ENCODE results near the gene CCDC12.

CCDC12 gene

DNA sequence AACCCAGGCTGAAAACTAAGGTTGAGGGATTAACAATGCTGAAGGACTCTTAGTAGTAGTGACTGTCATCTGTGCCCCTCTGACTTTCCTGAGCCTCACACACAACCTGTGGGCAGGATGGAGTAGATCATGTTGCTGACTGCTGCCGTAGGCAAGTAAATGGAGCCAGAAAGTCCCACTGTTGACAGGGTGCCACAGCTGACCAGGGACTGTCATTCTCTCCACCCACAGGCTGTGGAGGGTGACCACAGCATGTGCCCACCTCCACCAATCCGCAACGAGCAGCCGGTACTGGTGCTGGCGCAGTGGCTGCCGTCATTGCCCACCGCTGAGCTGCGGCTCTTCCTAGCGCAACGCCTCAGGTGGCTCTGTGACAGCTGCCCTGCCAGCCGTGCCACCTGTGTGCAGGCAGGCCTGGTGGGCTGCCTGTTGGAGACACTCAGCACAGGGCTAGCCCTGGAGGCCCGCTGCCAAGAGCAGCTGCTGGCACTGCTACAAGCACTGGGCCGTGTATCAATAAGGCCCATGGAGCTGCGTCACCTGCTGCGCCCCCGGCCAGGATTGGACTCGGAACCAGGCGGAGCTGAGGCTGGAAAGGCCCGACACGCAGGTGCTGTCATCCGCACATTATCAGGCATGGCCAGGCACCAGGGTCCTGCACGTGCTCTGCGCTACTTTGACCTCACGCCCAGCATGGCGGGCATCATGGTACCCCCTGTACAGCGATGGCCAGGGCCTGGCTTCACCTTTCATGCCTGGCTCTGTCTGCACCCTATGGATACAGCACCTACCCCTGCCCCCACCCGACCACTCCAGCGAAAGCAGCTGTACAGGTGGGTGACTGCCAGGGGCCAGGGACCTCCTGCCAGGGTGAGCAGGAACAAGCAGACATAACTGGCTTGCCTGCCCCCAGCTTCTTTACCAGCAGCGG, 18.5 kb upstream of the CCDC12 start:
- TF ChIP-seq, protein P1, sequence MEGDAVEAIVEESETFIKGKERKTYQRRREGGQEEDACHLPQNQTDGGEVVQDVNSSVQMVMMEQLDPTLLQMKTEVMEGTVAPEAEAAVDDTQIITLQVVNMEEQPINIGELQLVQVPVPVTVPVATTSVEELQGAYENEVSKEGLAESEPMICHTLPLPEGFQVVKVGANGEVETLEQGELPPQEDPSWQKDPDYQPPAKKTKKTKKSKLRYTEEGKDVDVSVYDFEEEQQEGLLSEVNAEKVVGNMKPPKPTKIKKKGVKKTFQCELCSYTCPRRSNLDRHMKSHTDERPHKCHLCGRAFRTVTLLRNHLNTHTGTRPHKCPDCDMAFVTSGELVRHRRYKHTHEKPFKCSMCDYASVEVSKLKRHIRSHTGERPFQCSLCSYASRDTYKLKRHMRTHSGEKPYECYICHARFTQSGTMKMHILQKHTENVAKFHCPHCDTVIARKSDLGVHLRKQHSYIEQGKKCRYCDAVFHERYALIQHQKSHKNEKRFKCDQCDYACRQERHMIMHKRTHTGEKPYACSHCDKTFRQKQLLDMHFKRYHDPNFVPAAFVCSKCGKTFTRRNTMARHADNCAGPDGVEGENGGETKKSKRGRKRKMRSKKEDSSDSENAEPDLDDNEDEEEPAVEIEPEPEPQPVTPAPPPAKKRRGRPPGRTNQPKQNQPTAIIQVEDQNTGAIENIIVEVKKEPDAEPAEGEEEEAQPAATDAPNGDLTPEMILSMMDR (IDR thresholded peaks at IDR 0.05; ENCODE audit: low read depth, low read length, missing control alignments), result no peak
- no peak overlapping the region for H3K4me3 ChIP-seq (replicated peaks; ENCODE audit: low read depth, low read length)
- DNase-seq (ENCODE audit: extremely low read depth, low read depth), result no peak

DNA sequence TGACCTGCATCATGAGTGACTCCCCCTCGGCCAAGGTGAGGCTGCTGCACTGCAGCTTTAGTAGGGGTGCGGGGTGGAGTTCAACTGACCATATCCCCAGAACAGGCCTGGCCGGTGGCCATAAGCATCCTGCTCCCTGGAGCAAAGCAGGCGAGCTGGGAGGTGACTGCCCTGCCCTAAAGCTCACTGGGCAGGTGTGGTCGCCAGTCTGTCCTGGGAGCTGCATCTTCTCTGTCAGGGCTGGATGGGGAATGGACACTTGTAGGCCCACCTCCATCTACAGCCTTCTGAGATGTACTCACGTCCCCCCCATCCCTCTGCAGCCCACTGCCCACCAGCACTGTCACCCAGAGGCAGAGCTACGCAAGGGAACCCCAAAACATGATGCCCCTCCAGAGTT, 17.4 kb upstream of the CCDC12 start:
- H3K4me3 ChIP-seq (replicated peaks; ENCODE audit: low read depth, low read length), result no peak overlapping the region
- TF ChIP-seq, protein P1 (IDR thresholded peaks at IDR 0.05; ENCODE audit: low read depth, low read length, missing control alignments), result no peak
- no peak for DNase-seq (ENCODE audit: extremely low read depth, low read depth)

GRCh38 chr3:46993292-46993691, 16.7 kb upstream of the CCDC12 start:
- TF ChIP-seq, protein P1 (IDR thresholded peaks at IDR 0.05; ENCODE audit: low read depth, low read length, missing control alignments), result no peak
- no peak for DNase-seq (ENCODE audit: extremely low read depth, low read depth)
- no peak overlapping the region for H3K4me3 ChIP-seq (replicated peaks; ENCODE audit: low read depth, low read length)

GRCh38 chr3:46992231-46992630, 15.7 kb upstream of the CCDC12 start:
- H3K4me3 ChIP-seq (replicated peaks; ENCODE audit: low read depth, low read length), result no peak overlapping the region
- TF ChIP-seq, protein P1 (IDR thresholded peaks at IDR 0.05; ENCODE audit: low read depth, low read length, missing control alignments), result no peak
- DNase-seq (ENCODE audit: extremely low read depth, low read depth), result no peak

DNA sequence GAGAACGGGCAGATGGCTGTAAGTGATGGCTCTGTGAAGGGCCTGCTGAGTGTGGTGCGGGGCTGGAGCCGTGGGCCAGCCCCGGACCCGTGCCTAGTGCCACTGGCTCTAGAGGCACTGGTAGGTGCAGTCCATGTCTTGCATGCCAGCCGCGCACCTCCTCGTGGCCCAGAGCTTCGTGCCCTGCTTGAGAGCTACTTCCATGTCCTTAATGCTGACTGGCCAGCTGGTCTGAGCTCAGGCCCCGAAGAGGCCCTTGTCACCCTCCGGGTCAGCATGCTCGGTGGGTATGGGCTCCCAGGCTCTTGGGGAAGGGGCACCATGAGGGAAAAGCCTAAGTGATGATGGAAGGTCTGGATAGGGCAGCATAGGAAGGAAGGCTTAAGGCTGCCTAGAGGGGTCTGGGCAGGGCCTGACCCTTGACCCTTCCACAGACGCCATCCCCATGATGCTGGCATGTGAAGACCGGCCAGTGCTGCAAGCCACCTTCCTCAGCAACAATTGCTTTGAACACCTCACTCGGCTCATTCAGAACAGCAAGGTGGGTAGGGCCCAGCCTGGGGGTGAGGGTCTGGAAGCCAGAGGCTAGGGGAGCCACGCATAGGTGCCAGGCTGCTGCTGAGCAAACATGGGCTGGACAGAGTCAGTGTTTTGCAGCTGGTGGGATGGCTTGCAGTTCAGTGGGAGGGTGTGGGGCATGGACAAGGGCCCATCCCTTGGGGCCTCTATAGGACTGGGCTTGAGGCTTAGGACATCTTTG, 15.0 kb upstream of the CCDC12 start:
- DNase-seq (ENCODE audit: extremely low read depth, low read depth), result no peak

DNA sequence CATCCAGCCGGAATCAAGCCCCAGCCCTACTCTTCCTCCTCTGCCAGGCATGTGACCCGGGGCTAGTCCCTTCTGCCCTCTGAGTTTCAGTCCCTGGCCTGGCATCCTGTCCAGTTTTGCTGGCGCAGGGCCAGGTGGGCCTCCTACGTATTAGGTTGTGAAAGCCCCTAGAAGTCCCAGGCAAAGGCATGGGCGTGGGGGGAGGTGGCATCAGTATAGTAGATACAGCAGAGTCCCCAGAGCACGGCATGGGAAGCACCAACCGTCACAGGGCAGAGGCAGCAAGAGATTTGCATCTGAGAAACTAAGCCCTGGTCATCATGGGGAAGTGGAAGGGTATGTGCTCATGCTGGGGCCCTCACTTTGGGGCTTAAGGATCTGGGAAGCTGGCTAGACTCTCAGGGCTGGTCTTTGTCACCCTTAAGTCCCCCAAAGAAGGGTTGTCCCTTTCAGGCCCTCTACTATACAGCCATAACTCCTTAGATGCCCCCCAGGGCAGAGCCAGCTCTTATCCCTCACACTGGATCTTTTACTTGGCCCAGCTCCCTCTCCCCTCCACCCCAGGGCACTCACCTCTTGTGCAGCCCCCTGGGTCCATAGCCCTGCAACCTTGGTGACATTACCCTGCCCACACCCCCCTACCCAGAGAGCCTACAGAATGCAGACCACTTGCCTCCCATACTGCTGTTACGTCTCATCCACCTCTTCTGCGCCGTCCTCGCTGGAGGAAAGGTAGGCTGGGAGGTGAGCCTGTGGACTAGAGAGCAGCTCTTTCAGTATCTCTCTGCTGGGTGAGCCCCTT, 14.2 kb upstream of the CCDC12 start:
- H3K4me3 ChIP-seq (replicated peaks; ENCODE audit: low read depth, low read length), result no peak overlapping the region
- DNase-seq (ENCODE audit: extremely low read depth, low read depth), result no peak
- TF ChIP-seq, protein P1 (IDR thresholded peaks at IDR 0.05; ENCODE audit: low read depth, low read length, missing control alignments), result no peak

More for the DNA sequence above, 15.0 kb upstream of the CCDC12 start:
- TF ChIP-seq, protein P1 (IDR thresholded peaks at IDR 0.05; ENCODE audit: low read depth, low read length, missing control alignments), result no peak
- no peak overlapping the region for H3K4me3 ChIP-seq (replicated peaks; ENCODE audit: low read depth, low read length)
